Iris pigment epithelial cell (primary cell): ENCODE measurements around the gene PPP1R2C.
A peak's percentile ranks its signal among the peaks of the same experiment; 100 is the strongest.

Experiments
- DNase-seq: peaks from one replicate; pipeline ENCODE4 v3.0.0-alpha.2; 2011; ENCODE audit warnings: low read depth

PPP1R2C gene

GRCh38 chrX:42748067-42748850 lies 29.7 kb downstream of the PPP1R2C start:
- peak; percentile 24 for DNase-seq

GRCh38 chrX:42746606-42747005 lies 31.4 kb downstream of the PPP1R2C start:
- peak; percentile 79 for DNase-seq

GRCh38 chrX:42740456-42740855 lies 37.5 kb downstream of the PPP1R2C start:
- DNase-seq: no peak

GRCh38 chrX:42739741-42740140 lies 38.2 kb downstream of the PPP1R2C start:
- DNase-seq: no peak

- no peak for DNase-seq
Observed at GRCh38 chrX:42739258-42739657, 38.7 kb downstream of the PPP1R2C start.

- DNase-seq: no peak
Observed at GRCh38 chrX:42738552-42738951, 39.4 kb downstream of the PPP1R2C start.

GRCh38 chrX:42735250-42735649 lies 42.7 kb downstream of the PPP1R2C start:
- no peak for DNase-seq

GRCh38 chrX:42732506-42732905 lies 45.5 kb downstream of the PPP1R2C start:
- peak; percentile 67 for DNase-seq
